SU-DHL-6 (cell line): Measurements from ENCODE around the gene NID2.

Experiments used
- H2AFZ ChIP-seq: fragments of 200-600 bp; sonication (generic); 2 replicates; pipeline ENCODE4 v1.6.1; 2014; ENCODE audit warnings: low read depth, mild to moderate bottlenecking, moderate library complexity, mixed read lengths, antibody characterized with exemption, low read length; ENCODE audit not compliant: severe bottlenecking
- H3F3A ChIP-seq: fragments of 200-600 bp; shearing (Covaris generic); 2 replicates; pipeline ENCODE4 v1.6.0; 2016; ENCODE audit warnings: antibody characterized with exemption, mild to moderate bottlenecking; ENCODE audit not compliant: insufficient read depth
- H3K27ac ChIP-seq: fragments of 200-600 bp; sonication (generic); 2 replicates; pipeline ENCODE4 v1.5.1; 2016; ENCODE audit warnings: low read depth, mild to moderate bottlenecking, low read length, moderate library complexity, mixed read lengths
- H3K27me3 ChIP-seq: fragments of 200-600 bp; sonication (generic), shearing (Covaris generic); 2 replicates; pipeline ENCODE4 v1.6.0; 2014; ENCODE audit warnings: mild to moderate bottlenecking, low read length
- H3K36me3 ChIP-seq: fragments of 200-600 bp; sonication (generic); 2 replicates; pipeline ENCODE4 v1.6.1; 2014; ENCODE audit warnings: mild to moderate bottlenecking, low read length, mixed read lengths
- H3K4me2 ChIP-seq: fragments of 300-600, 200-600 bp; shearing (Covaris generic), sonication (generic); 2 replicates; pipeline ENCODE4 v1.6.0; 2014; ENCODE audit warnings: low read length, low read depth, mild to moderate bottlenecking; ENCODE audit not compliant: poor library complexity, severe bottlenecking
- H3K4me3 ChIP-seq: fragments of 200-600 bp; sonication (generic); 2 replicates; pipeline ENCODE4 v1.5.1; 2014; ENCODE audit warnings: antibody characterized with exemption, low read length, mild to moderate bottlenecking, mixed read lengths; ENCODE audit not compliant: insufficient read depth, poor library complexity, severe bottlenecking
- H3K79me2 ChIP-seq: fragments of 200-600 bp; sonication (generic); 2 replicates; pipeline ENCODE4 v1.6.1; 2014; ENCODE audit warnings: mild to moderate bottlenecking, low read length, moderate library complexity; ENCODE audit not compliant: insufficient read depth
- H3K9ac ChIP-seq: fragments of 200-600 bp; sonication (generic); 2 replicates; pipeline ENCODE4 v1.7.0; 2014; ENCODE audit warnings: mild to moderate bottlenecking, low read length
- H3K9me2 ChIP-seq: fragments of 200-600 bp; sonication (generic); replicated peaks from 2 replicates; pipeline ENCODE4 v1.6.1; 2014; ENCODE audit warnings: low read length; ENCODE audit not compliant: insufficient read depth
- H3K9me3 ChIP-seq: fragments of 200-600 bp; sonication (generic); 2 replicates; pipeline ENCODE4 v1.6.1; 2014; ENCODE audit warnings: low read length, mixed read lengths; ENCODE audit not compliant: insufficient read depth
- H4K20me1 ChIP-seq: fragments of 200-600 bp; sonication (generic); 2 replicates; pipeline ENCODE4 v1.6.1; 2014; ENCODE audit warnings: low read depth, mild to moderate bottlenecking, antibody characterized with exemption, low read length, moderate library complexity, mixed read lengths
- EZH2phosphoT487 ChIP-seq: fragments of 200-600 bp; sonication (generic), shearing (Covaris generic); conservative IDR thresholded peaks from 2 replicates; pipeline ENCODE4 v1.6.1; 2018; ENCODE audit warnings: mild to moderate bottlenecking, antibody characterized with exemption, low read length, moderate library complexity, mixed read lengths
- TF ChIP-seq, protein P1 (sequence below): fragments of 200-600 bp; sonication (generic); IDR thresholded peaks from one replicate; pipeline ENCODE4 v1.5.1; 2017; ENCODE audit warnings: antibody characterized with exemption, mild to moderate bottlenecking, low read length, moderate library complexity; ENCODE audit not compliant: insufficient read depth, poor library complexity, severe bottlenecking

NID2 gene

DNA sequence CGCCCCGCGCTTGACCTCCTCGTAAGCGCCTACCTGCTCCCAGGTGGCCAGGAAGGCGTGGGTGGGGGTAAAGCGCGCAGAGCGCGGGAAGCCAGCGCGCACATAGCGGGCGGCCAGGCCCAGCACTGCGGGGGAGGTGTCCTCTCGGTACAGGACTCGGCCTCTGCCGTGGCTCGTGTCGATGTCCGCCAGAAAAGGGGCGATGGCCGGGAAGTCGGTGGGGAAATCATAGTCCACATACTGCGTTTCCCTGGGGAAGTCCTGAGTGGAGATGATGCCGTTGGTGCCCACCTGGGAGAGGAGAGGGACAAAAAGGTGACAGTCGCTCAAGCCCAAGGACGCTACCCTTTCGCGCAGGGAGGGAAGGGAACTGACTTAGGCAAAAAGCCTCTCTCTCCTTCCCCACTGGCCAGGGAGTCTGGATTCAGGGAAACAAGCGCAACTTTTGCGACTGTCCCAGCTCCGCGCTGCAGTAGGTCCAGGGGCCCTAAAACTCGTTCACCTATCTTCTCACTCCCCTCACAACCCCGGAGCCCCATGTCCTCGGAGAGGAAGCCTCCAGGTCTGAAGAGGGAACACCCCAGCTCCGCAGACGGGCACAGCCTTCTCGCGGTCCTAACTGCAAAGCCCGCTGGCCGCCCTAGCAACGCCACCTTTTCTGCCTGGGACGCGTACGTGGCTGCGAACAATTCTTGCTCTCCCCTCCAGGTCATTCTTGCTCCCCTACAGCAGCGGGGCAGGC is 815 bp downstream of the NID2 start:
- no peak overlapping the region for H3K4me3 ChIP-seq
- H3K36me3 ChIP-seq = no peaks in the 10 kb centered on the region
- no peak overlapping the region for H2AFZ ChIP-seq
- H3K4me2 ChIP-seq = no peak overlapping the region
- no peaks in the 10 kb centered on the region for H3K9me2 ChIP-seq
- H3F3A ChIP-seq = no peaks in the 10 kb centered on the region
- no peak overlapping the region for H3K27ac ChIP-seq
- no peaks in the 10 kb centered on the region for H3K79me2 ChIP-seq
- H4K20me1 ChIP-seq = no peaks in the 10 kb centered on the region
- H3K27me3 ChIP-seq = no peaks in the 10 kb centered on the region
- H3K9ac ChIP-seq = no peak overlapping the region
- no peaks in the 10 kb centered on the region for H3K9me3 ChIP-seq
- TF ChIP-seq, protein P1, sequence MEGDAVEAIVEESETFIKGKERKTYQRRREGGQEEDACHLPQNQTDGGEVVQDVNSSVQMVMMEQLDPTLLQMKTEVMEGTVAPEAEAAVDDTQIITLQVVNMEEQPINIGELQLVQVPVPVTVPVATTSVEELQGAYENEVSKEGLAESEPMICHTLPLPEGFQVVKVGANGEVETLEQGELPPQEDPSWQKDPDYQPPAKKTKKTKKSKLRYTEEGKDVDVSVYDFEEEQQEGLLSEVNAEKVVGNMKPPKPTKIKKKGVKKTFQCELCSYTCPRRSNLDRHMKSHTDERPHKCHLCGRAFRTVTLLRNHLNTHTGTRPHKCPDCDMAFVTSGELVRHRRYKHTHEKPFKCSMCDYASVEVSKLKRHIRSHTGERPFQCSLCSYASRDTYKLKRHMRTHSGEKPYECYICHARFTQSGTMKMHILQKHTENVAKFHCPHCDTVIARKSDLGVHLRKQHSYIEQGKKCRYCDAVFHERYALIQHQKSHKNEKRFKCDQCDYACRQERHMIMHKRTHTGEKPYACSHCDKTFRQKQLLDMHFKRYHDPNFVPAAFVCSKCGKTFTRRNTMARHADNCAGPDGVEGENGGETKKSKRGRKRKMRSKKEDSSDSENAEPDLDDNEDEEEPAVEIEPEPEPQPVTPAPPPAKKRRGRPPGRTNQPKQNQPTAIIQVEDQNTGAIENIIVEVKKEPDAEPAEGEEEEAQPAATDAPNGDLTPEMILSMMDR = no peak
- no peak for TF ChIP-seq EZH2phosphoT487

DNA sequence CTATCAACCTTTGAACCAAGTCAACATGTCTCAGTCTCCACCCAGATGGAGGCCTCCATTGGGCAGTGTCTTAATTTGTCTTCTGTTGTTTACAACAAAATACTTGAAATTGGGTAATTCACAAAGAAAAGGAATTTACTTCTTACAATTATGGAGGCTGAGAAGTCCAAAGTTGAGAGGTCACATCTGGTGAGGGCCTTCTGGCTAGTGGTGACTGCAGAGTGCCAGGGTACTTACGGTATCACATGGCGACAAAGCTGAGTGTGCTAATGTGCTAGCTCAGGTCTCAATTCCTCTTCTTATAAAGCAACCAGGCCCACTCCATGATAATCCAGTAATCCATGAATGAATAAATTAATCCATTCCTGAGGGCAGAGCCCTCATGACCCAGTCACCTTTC is 4.7 kb downstream of the NID2 start:
- Histone ChIP-seq H3K4me3 (no peak overlapping the region), H3K79me2 (no peaks in the 10 kb centered on the region), H3F3A (no peaks in the 10 kb centered on the region), H3K4me2 (no peak overlapping the region), H4K20me1 (no peaks in the 10 kb centered on the region), H3K27ac (no peak overlapping the region), H2AFZ (no peak overlapping the region), H3K9me3 (no peaks in the 10 kb centered on the region), H3K36me3 (no peaks in the 10 kb centered on the region), H3K9me2 (no peaks in the 10 kb centered on the region), H3K9ac (no peak overlapping the region), H3K27me3 (no peaks in the 10 kb centered on the region)
- no peak for TF ChIP-seq EZH2phosphoT487
- TF ChIP-seq, protein P1 = no peak

DNA sequence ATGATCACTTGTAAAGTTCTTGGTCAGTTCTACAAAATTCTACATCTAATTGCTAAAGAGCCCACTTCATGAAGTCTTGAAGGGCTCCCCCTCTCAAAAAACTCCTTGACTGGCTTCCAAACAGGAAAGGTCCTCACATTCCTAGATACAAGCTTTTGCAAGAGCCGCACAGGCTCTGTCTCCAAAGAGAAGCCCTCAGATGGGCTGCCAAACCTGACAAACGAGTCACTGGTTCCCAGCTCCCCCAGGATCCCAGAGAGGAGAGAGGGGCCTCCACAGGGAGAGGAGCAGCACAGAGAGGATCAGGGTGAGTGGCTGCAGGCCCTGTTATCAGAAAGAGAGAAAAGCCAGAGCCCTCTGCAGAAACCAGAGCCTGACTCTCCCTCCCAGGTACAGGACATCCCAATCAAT is 5.8 kb downstream of the NID2 start:
- Histone ChIP-seq H3K9me3 (no peaks in the 10 kb centered on the region), H4K20me1 (no peaks in the 10 kb centered on the region), H3K27me3 (no peaks in the 10 kb centered on the region), H3K4me2 (no peak overlapping the region), H3K9me2 (no peaks in the 10 kb centered on the region), H3K4me3 (no peak overlapping the region), H3K79me2 (no peaks in the 10 kb centered on the region), H3K9ac (no peak overlapping the region), H3K27ac (no peak overlapping the region), H3K36me3 (no peaks in the 10 kb centered on the region), H3F3A (no peaks in the 10 kb centered on the region), H2AFZ (no peak overlapping the region)
- TF ChIP-seq, protein P1 = no peak
- TF ChIP-seq EZH2phosphoT487 = no peak
